ENCODE measurements around the gene SETBP1.

The SETBP1 gene

DNA sequence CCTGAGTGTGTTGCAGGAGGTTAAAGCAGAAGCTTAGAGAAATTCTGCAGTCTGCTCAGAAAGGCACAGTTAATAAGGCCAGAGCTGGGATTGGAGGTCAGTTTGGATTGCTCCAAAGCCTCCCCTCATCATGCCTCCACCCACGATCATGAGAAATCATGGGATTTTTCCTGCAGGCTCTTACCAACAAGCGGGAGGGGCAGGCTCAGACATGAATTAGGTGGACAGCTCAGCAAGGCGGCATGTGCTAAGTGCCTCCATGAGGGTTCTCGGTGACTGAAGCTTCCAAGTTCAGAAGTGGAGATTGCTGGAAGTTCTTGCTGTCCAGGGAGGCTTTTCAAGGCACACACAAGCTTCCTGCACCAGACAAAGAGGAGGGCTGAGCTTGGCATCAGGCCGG, 163.8 kb downstream of the SETBP1 start:
- Histone ChIP-seq H3K27me3 (ENCODE audit: control insufficient read depth, insufficient read depth, low read length) (no peaks in the 10 kb centered on the region), H3K4me1 (ENCODE audit: control insufficient read depth, insufficient read depth, low read length) (peaks cover under 1% of the 10 kb centered on the region), H3K9me3 (ENCODE audit: control insufficient read depth, insufficient read depth, low read length) (no peaks in the 10 kb centered on the region), H3K4me3 (ENCODE audit: low read depth, low read length) (no peak overlapping the region), H3K36me3 (ENCODE audit: control insufficient read depth, insufficient read depth, low read length) (no peaks in the 10 kb centered on the region), H3K9ac (ENCODE audit: low read depth, low read length) (no peak overlapping the region)

DNA sequence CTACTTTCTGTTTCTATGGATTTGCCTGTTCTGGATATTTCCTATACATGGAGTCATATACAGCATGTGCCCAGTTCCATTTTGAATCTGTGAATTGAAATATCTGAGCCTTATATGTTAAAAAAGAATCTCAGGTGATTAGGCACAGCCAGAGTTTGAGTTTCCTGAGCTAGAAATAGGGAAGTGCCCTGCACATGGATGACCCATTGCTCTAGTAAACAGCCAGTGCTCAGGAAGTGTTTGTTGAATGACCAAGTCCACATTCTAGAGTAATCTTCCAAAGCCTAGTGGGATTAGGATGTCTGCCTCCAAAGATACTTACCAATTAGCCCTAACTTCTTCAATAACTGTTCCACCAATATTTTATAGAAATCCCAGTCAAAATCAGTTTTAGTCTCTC, 165.8 kb downstream of the SETBP1 start:
- H3K9ac ChIP-seq (ENCODE audit: low read depth, low read length): no peak overlapping the region
- H3K27me3 ChIP-seq (ENCODE audit: control insufficient read depth, insufficient read depth, low read length): no peaks in the 10 kb centered on the region
- H3K4me3 ChIP-seq (ENCODE audit: low read depth, low read length): no peak overlapping the region
- no peaks in the 10 kb centered on the region for H3K36me3 ChIP-seq (ENCODE audit: control insufficient read depth, insufficient read depth, low read length)
- no peaks in the 10 kb centered on the region for H3K4me1 ChIP-seq (ENCODE audit: control insufficient read depth, insufficient read depth, low read length)
- H3K9me3 ChIP-seq (ENCODE audit: control insufficient read depth, insufficient read depth, low read length): no peaks in the 10 kb centered on the region

GRCh38 chr18:44848644-44849335, 168.1 kb downstream of the SETBP1 start:
- H3K4me3 ChIP-seq (ENCODE audit: low read depth, low read length): no peak overlapping the region
- no peaks in the 10 kb centered on the region for H3K4me1 ChIP-seq (ENCODE audit: control insufficient read depth, insufficient read depth, low read length)
- no peaks in the 10 kb centered on the region for H3K27me3 ChIP-seq (ENCODE audit: control insufficient read depth, insufficient read depth, low read length)
- H3K9me3 ChIP-seq (ENCODE audit: control insufficient read depth, insufficient read depth, low read length): no peaks in the 10 kb centered on the region
- no peak overlapping the region for H3K9ac ChIP-seq (ENCODE audit: low read depth, low read length)
- H3K36me3 ChIP-seq (ENCODE audit: control insufficient read depth, insufficient read depth, low read length): no peaks in the 10 kb centered on the region

DNA sequence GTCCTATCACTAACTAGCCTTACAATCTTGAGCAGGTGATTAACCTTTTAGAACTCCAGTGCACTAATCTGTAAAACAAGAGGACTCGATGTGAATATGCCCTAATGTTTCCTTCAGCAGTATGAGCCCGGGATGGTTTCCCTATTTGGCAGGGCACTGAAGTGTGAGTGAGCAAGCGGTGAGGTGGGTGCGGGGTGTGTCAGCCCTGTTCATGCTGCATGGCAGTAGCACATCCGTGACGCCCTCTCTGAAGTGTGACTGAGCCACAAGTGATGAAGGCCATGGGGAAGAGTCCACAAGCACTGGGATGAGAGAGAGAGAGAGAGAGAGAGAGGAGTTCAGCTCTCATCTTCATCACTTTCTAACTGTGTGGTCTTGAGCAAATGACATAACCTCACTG, 168.7 kb downstream of the SETBP1 start:
- H3K36me3 ChIP-seq (ENCODE audit: control insufficient read depth, insufficient read depth, low read length): no peaks in the 10 kb centered on the region
- no peaks in the 10 kb centered on the region for H3K27me3 ChIP-seq (ENCODE audit: control insufficient read depth, insufficient read depth, low read length)
- no peak overlapping the region for H3K9ac ChIP-seq (ENCODE audit: low read depth, low read length)
- H3K9me3 ChIP-seq (ENCODE audit: control insufficient read depth, insufficient read depth, low read length): no peaks in the 10 kb centered on the region
- H3K4me3 ChIP-seq (ENCODE audit: low read depth, low read length): no peak overlapping the region
- no peaks in the 10 kb centered on the region for H3K4me1 ChIP-seq (ENCODE audit: control insufficient read depth, insufficient read depth, low read length)

GRCh38 chr18:44850001-44850400, 169.3 kb downstream of the SETBP1 start:
- no peaks in the 10 kb centered on the region for H3K27me3 ChIP-seq (ENCODE audit: control insufficient read depth, insufficient read depth, low read length)
- H3K9ac ChIP-seq (ENCODE audit: low read depth, low read length): no peak overlapping the region
- H3K9me3 ChIP-seq (ENCODE audit: control insufficient read depth, insufficient read depth, low read length): no peaks in the 10 kb centered on the region
- no peaks in the 10 kb centered on the region for H3K36me3 ChIP-seq (ENCODE audit: control insufficient read depth, insufficient read depth, low read length)
- H3K4me1 ChIP-seq (ENCODE audit: control insufficient read depth, insufficient read depth, low read length): no peaks in the 10 kb centered on the region
- H3K4me3 ChIP-seq (ENCODE audit: low read depth, low read length): no peak overlapping the region

GRCh38 chr18:44851856-44852621, 171.4 kb downstream of the SETBP1 start:
- H3K27me3 ChIP-seq (ENCODE audit: control insufficient read depth, insufficient read depth, low read length): no peaks in the 10 kb centered on the region
- H3K9ac ChIP-seq (ENCODE audit: low read depth, low read length): no peak overlapping the region
- no peaks in the 10 kb centered on the region for H3K36me3 ChIP-seq (ENCODE audit: control insufficient read depth, insufficient read depth, low read length)
- no peaks in the 10 kb centered on the region for H3K4me1 ChIP-seq (ENCODE audit: control insufficient read depth, insufficient read depth, low read length)
- H3K4me3 ChIP-seq (ENCODE audit: low read depth, low read length): no peak overlapping the region
- no peaks in the 10 kb centered on the region for H3K9me3 ChIP-seq (ENCODE audit: control insufficient read depth, insufficient read depth, low read length)

DNA sequence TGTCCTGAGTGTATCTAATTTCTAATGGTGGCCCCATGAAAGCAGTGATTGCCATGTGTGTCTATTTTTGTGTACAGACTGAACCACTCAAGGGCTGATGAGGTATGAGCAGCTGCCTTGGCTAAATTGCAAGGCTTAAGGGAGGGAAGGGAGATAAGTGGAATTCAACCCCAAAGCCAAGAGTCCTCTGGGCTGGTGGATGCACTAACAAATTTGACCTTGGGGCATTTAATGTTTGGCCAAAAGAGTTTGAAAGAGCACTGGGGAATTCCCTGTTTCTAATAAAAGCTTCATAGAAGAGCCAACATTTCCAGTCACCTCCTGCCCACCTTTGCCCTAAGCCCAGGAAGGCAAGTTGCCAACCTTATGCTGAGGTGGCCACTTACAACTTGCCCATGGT, 172.1 kb downstream of the SETBP1 start:
- Histone ChIP-seq H3K4me3 (ENCODE audit: low read depth, low read length) (no peak overlapping the region), H3K9me3 (ENCODE audit: control insufficient read depth, insufficient read depth, low read length) (no peaks in the 10 kb centered on the region), H3K4me1 (ENCODE audit: control insufficient read depth, insufficient read depth, low read length) (no peaks in the 10 kb centered on the region), H3K36me3 (ENCODE audit: control insufficient read depth, insufficient read depth, low read length) (no peaks in the 10 kb centered on the region), H3K27me3 (ENCODE audit: control insufficient read depth, insufficient read depth, low read length) (no peaks in the 10 kb centered on the region), H3K9ac (ENCODE audit: low read depth, low read length) (no peak overlapping the region)

DNA sequence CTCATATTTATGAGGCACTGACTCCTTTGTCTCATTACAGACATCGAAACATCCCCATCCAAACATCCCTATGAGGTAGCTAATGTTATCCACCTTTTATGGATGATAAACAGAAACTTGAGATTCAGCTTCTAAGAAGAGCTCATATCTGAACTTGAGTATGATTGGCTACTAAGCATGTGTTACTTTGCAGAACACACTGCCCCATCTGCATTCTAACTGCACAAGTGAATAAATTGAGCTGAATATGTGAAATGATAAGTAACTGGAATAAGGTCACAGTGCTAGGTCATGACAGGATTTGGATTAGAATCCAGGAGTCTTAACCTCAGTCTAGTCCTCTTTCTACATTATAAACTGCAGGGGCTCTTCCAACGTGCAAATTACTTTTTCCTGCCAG, 172.7 kb downstream of the SETBP1 start:
- no peak overlapping the region for H3K4me3 ChIP-seq (ENCODE audit: low read depth, low read length)
- H3K4me1 ChIP-seq (ENCODE audit: control insufficient read depth, insufficient read depth, low read length): no peaks in the 10 kb centered on the region
- no peak overlapping the region for H3K9ac ChIP-seq (ENCODE audit: low read depth, low read length)
- no peaks in the 10 kb centered on the region for H3K27me3 ChIP-seq (ENCODE audit: control insufficient read depth, insufficient read depth, low read length)
- no peaks in the 10 kb centered on the region for H3K36me3 ChIP-seq (ENCODE audit: control insufficient read depth, insufficient read depth, low read length)
- no peaks in the 10 kb centered on the region for H3K9me3 ChIP-seq (ENCODE audit: control insufficient read depth, insufficient read depth, low read length)

DNA sequence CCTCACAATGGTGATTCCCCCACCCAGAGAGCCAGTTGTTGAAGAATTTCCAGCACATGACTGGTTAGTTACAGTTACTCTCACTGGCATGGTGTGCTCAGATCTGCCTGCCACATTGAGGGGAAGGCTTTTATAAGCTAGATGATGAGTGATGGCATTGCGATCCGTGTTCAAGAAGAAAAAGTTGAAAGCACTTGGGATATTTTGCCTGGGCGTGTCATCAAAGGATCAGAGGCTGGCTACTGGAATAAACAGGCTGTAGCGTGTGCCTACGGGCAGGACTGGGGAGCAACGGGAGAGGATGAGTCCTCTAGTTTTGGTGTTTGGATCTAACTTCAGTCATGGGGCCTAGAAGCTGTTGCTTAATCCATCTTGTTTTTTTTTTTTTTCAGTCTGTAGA, 175.0 kb downstream of the SETBP1 start:
- Histone ChIP-seq H3K9me3 (ENCODE audit: control insufficient read depth, insufficient read depth, low read length) (no peaks in the 10 kb centered on the region), H3K27me3 (ENCODE audit: control insufficient read depth, insufficient read depth, low read length) (no peaks in the 10 kb centered on the region), H3K4me3 (ENCODE audit: low read depth, low read length) (no peak overlapping the region), H3K9ac (ENCODE audit: low read depth, low read length) (no peak overlapping the region), H3K4me1 (ENCODE audit: control insufficient read depth, insufficient read depth, low read length) (no peaks in the 10 kb centered on the region), H3K36me3 (ENCODE audit: control insufficient read depth, insufficient read depth, low read length) (no peaks in the 10 kb centered on the region)

DNA sequence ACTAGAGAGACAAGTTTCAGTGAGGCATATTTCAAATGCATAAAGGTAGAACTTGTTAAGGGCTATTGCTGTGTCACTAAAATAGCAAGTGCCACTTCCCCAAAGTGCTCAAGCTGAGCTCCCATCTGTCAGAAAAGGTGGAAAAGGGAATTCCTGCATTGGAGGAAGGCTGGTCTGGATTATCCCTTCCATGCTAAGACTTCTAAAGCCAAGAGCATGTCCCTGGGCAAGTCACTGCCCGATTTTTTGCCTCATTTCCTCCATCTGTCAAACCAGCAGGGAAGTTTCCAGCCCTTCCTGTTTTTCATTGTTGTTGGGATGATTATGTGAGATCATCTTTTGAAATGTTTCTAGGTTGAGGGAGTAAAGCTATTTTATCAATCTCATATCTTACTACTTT, 175.5 kb downstream of the SETBP1 start:
- H3K4me3 ChIP-seq (ENCODE audit: low read depth, low read length): no peak overlapping the region
- no peaks in the 10 kb centered on the region for H3K36me3 ChIP-seq (ENCODE audit: control insufficient read depth, insufficient read depth, low read length)
- H3K4me1 ChIP-seq (ENCODE audit: control insufficient read depth, insufficient read depth, low read length): no peaks in the 10 kb centered on the region
- H3K9me3 ChIP-seq (ENCODE audit: control insufficient read depth, insufficient read depth, low read length): no peaks in the 10 kb centered on the region
- no peaks in the 10 kb centered on the region for H3K27me3 ChIP-seq (ENCODE audit: control insufficient read depth, insufficient read depth, low read length)
- no peak overlapping the region for H3K9ac ChIP-seq (ENCODE audit: low read depth, low read length)

DNA sequence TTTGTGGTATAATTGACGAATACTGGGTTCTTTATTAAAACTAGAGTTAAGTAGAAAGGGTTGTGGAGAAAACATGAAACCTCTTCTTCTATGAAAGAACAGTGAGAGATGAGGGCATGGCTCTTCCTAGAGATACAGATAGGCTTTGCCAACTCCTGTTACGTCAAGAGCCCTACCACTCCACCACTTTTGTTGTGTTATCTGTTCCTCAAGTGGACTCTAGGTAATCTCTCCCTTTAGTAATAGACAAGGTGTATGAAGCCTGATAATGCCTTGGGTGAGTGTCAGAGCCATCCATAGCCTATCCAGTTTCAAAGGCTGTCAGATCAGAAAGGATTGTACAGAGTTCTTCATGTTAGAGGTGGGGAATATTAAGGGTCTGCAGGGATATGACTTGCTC, 176.4 kb downstream of the SETBP1 start:
- Histone ChIP-seq H3K4me1 (ENCODE audit: control insufficient read depth, insufficient read depth, low read length) (no peaks in the 10 kb centered on the region), H3K36me3 (ENCODE audit: control insufficient read depth, insufficient read depth, low read length) (no peaks in the 10 kb centered on the region), H3K9me3 (ENCODE audit: control insufficient read depth, insufficient read depth, low read length) (no peaks in the 10 kb centered on the region), H3K9ac (ENCODE audit: low read depth, low read length) (no peak overlapping the region), H3K27me3 (ENCODE audit: control insufficient read depth, insufficient read depth, low read length) (no peaks in the 10 kb centered on the region), H3K4me3 (ENCODE audit: low read depth, low read length) (no peak overlapping the region)

- Histone ChIP-seq H3K27me3 (ENCODE audit: control insufficient read depth, insufficient read depth, low read length) (no peaks in the 10 kb centered on the region), H3K9me3 (ENCODE audit: control insufficient read depth, insufficient read depth, low read length) (no peaks in the 10 kb centered on the region), H3K9ac (ENCODE audit: low read depth, low read length) (no peak overlapping the region), H3K4me1 (ENCODE audit: control insufficient read depth, insufficient read depth, low read length) (no peaks in the 10 kb centered on the region), H3K36me3 (ENCODE audit: control insufficient read depth, insufficient read depth, low read length) (no peaks in the 10 kb centered on the region), H3K4me3 (ENCODE audit: low read depth, low read length) (no peak overlapping the region)
Measured at GRCh38 chr18:44857744-44858491, 177.2 kb downstream of the SETBP1 start.
